Activated naive CD4-positive, alpha-beta T cell treated with Interleukin-2 at 50 U/mL for 16 hours (primary cell): ENCODE measurements around the gene LRRC8E.
"Not testable (repeated sequence)": the region's sequence is repeated elsewhere in the genome, so short reads cannot be mapped to it uniquely, and the experiment has no call there.

Experiments
- DNase-seq: peaks from one replicate; pipeline ENCODE4 v3.0.0-alpha.2; 2020

LRRC8E gene

GRCh38 chr19:7855426-7856108 lies 32.7 kb upstream of the LRRC8E start:
- no peak for DNase-seq

GRCh38 chr19:7856109-7856591 lies 32.2 kb upstream of the LRRC8E start:
- no peak for DNase-seq

GRCh38 chr19:7856679-7857663 lies 31.3 kb upstream of the LRRC8E start:
- no peak for DNase-seq

DNA sequence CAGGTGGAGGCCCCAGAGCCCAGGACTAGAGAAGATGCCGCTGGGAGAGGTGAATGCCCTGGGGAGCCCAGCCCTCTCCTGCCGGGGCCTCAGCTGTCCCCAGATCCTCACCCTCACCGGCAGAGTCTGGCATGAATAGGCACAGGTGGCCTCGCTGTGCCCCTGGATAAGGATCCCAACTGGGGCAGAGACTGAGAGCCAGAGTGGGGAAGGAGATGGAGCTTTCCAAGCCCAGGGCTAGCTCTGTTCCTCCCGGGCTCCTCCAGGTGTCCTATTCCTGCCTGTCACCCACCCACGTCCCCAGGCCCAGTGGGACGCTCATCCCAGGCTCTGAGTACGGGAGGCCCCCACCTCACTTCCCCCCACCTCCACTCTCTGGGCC lies 30.6 kb upstream of the LRRC8E start:
- no peak for DNase-seq

GRCh38 chr19:7858109-7858770 lies 30.1 kb upstream of the LRRC8E start:
- no peak for DNase-seq

DNA sequence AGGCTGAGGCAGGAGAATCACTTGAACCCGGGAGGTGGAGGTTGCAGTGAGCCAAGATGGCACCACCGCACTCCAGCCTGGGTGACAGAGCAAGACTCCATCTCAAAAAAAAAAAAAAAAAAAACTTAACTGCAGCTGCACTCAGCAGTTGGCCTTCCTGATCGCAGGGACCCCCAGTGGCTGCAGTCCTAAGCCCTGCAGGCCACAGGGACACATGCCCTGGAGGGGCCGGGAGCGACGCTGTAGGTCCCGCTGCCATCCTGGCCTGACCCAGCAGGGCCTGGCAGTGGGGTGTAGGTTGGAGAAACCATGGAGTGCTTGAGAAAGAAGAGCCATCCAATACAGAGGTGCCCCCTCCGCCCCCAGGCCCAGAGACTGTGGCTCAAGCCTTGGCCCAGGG lies 29.2 kb upstream of the LRRC8E start:
- DNase-seq: not testable (repeated sequence)

DNA sequence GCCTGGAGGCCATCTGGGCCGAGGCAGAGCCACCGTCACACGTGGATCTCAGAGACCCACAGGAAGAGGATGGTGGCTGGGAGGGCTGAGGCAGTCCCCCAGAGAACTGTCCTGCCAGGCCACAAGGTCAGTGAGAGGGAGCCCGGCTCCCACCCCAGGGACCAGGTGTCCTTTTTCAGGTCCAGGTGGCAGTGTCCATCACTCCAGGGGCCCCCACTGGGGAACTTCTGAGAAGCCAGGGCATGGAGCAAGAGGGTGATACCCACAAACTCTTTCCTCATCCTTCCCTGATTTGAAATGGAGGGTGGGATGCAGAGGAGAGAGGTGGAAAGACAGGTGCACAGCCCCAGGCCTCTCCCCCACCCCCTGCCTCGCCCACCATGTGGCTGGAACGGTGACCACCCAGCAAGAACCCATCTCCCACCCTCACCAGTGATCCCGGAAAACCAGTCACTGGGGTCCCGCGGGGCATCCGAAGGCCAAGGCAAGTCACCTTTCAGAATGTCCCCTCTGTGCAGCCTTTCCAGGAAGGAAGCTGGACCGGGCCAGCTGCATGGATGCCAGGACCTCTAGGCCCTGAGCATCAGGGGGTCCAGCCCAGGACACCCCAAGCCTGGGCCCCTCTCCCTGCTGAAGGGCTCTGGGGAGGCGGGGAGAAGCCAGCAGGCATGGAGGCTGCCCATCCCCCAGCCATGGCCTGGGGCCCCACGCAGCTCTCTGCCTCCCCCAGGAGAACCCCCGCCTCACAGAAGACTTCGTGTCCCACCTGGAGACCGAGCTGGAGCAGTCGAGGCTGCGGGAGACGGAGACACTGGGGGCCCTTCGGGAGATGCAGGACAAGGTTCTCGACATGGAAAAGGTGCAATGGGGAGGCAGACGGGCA lies 28.2 kb upstream of the LRRC8E start:
- DNase-seq: no peak

DNA sequence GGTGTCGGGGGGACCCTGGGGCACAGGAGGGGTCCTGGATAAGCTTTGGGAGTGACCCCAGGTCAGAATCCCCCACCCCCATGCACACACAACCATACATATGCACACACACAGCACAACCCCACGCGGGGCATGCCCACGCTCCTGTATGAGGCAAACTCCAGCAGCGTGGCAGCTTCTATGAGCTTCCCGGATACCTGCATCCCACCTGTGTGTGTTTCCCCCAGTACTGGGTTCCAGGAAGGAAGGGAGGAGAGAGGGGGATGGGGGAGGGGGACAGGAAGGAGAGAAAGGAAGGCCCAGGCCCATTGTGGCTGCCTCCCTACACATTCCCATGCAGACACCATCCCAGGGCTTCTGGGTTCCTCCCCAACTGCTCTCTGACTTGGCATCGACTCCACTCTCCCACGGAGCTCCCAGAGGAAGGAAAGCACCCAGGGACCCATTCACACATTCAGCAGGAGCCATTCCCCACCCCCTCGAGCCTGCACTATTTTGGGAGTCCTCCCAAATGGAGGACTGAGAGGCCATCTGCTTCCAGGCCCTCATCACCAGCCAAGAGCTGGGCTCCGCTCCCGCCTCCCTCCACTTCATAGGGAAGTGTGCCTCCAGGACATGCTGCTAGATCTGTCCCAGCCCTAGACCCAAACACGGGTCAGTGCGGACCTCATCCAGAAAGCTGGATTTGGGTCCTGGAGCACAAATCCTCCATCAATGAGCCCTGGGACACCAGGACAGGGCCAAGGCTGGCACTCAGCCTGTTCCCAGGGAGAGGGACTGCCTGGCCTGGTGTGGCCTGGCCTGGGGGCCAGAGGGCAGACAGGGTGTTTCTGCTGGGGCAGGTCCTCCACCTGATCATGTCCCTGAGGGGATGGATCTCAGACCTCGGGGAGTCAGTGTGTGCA lies 27.3 kb upstream of the LRRC8E start:
- no peak for DNase-seq

- DNase-seq: no peak
These were observed 26.5 kb upstream of the LRRC8E start for GRCh38 chr19:7861619-7862412.

GRCh38 chr19:7862413-7862951 lies 25.8 kb upstream of the LRRC8E start:
- peak; percentile 66 for DNase-seq

GRCh38 chr19:7863157-7863970 lies 24.9 kb upstream of the LRRC8E start:
- DNase-seq: no peak

DNA sequence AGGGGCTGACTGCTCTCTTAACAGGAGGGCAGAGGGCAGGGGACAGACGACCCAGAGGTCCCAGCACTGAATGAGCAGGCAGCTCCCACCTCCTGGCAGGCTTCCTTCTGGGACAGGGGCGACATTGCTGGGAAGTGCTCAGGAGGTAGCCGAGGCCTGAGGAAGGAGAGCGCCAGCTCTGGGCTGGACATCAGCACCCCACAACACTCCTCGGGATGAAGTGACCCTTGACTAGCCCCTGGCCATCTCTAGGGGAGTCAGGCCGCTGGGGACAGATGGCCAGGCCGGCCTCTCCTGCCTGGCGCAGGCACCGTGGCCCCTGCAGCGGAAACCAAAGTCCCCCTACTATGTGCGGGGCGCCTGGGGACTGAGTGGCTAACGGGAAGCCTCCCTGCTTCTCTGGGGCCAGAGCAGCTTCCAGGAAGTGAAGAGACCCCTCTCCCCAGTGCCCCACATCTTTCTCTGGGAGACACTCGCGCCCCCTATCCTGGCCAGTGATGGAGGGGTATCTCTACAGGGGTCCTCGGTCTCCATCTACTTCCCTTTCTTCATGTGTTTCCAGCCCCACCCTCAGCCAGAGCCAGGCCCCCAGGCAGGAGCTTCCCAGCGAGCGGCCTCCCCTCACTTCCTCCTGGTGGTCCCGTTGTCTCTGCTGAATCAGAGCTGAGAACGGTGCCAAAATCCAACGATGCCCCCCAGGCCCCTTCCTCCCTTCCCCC lies 24.2 kb upstream of the LRRC8E start:
- DNase-seq: no peak

DNA sequence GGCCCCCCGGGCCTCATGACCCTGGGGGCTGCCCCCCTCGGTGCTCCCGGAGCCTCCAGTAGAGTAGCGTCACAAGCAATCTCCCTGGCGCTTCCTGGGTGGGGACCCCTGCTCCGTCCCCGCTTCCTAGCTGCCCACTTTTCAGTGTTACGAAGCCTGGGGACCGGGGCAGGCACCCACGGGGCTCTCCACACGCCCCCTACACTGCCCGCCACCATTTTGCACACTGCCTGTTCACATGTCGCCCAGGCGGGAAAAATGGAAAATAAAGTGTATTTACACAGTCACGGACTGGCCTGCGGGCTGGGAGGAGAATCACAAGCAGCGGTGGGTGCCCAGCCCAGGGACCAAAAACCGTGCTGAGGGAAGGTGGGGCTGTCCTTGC lies 23.6 kb upstream of the LRRC8E start:
- no peak for DNase-seq

GRCh38 chr19:7865262-7865911 lies 22.9 kb upstream of the LRRC8E start:
- DNase-seq: no peak

GRCh38 chr19:7866399-7867091 lies 21.8 kb upstream of the LRRC8E start:
- no peak for DNase-seq

DNA sequence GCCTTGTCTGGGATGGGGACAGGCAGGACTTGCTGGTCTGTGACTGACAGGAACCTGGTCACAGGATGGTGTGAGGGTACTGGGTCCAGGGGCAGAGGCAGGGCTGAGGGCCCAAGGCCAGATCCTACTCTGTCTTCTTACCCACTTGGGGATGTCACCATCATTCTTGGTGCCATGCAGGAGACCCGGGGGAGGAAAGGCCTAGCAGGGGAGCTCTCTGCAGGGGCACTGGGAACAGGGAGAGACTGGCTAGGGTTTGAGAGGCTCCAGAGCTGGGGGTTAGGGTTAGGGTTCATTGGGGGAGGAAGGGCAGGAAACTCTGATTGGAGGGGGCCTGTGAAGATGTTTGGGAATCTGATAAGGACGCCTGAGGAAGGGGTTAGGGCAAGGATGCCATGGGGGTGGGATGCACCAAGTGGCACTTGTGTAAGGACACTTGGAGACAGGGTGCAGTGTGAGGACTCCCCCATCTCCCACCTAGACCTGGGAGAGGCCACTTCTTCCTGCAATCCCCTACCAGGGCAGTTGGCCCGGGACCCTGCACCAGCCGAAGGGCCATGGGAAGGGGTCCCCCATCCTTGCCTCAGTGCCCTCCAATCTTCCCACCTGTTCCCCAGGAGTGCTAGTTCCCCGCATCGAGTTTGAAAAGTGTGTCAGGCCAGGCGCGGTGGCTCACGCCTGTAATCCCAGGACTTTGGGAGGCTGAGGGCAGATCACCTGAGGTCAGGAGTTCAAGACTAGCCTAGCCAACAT lies 21.0 kb upstream of the LRRC8E start:
- no peak for DNase-seq

DNA sequence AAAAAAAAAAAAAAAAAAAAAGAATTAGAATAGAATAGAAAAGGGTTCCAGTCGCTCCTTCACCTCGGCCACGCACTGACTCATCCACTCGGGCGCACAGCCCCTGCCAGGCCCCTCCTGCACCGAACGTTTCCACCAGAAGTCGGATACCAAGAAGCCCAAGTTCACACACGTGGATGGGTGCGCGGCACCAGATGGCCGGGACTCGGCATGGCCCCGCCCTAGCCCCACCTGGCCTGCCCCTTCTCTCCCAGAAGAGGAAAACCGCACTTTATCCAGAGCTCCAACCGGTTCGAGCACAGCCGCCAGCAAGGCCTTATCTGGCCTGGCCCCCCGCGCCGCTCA lies 20.0 kb upstream of the LRRC8E start:
- peak; percentile 27 for DNase-seq
